GM12878 (cell line): ENCODE results near the gene MGAT1. TPM values are rescaled to one million over a fixed set of nuclear protein-coding genes. Genes with fewer than 3 reads are reported as not detected.

Experiments used
- ATAC-seq: fragments of 200-7000 bp; cut with Tn5 transposase; 3 replicates; pipeline ENCODE4 v1.9.1; 2020; ENCODE audit warnings: mild to moderate bottlenecking, moderate library complexity
- BruUV-seq: library from RNA; stranded (reverse); fragments of 400-500 nt; replicated peaks from 2 replicates; lab custom pipeline; 2021; lab: Mats Ljungman, UMichigan
- CTCF ChIA-PET: fragments of 300-600 bp; sonication (Branson Sonifier 250); formaldehyde crosslinking; extraction: SDS; loops from one replicate; lab custom pipeline; 2021; ENCODE audit warnings: inconsistent platforms; lab: Yijun Ruan, JAX
- POLR2A ChIA-PET: fragments of 350-600 bp; formaldehyde crosslinking; extraction: SDS; loops from one replicate; lab custom pipeline; 2021; ENCODE audit warnings: inconsistent platforms; lab: Charles Lee
- RAD21 ChIA-PET: fragments of 300-600 bp; sonication (Branson Sonifier 250); formaldehyde crosslinking; loops from one replicate; lab custom pipeline; 2023; ENCODE audit warnings: antibody characterized with exemption; ENCODE audit not compliant: unreplicated experiment; lab: Charles Lee
- SMC1A ChIA-PET: fragments of 300-600 bp; sonication (Branson Sonifier 250); formaldehyde crosslinking; loops from one replicate; lab custom pipeline; 2023; ENCODE audit not compliant: unreplicated experiment, uncharacterized antibody; lab: Charles Lee
- DNase-seq: peaks from one replicate; pipeline ENCODE4 v3.0.0-alpha.2; 2011; ENCODE audit warnings: low read depth, low spot score
- FAIRE-seq: peaks from 3 replicates; lab custom pipeline; 2011; peaks lifted over from hg19 to GRCh38; lab: Jason Lieb, UNC
- H2AFZ ChIP-seq: 2 replicates; pipeline ENCODE4 v1.6.0; 2011; ENCODE audit warnings: low read depth, low read length, control low read depth; ENCODE audit not compliant: control insufficient read depth
- H3K27ac ChIP-seq: 2 replicates; pipeline ENCODE4 v1.5.1; 2011; ENCODE audit warnings: control low read depth; ENCODE audit not compliant: control insufficient read depth, insufficient read depth
- H3K27me3 ChIP-seq, 2 experiments: replicated peaks in 1 of 2; 2 replicates each; pipeline versions ENCODE4 v1.6.0 to v1.6.1; 2011; ENCODE audit warnings: low read length in 1 of 2; ENCODE audit not compliant: control insufficient read depth in 2 of 2, insufficient read depth in 2 of 2
- H3K36me3 ChIP-seq, 2 experiments: 2 replicates each; pipeline ENCODE4 v1.5.1; 2011; ENCODE audit warnings: low read length in 1 of 2; ENCODE audit not compliant: control insufficient read depth in 2 of 2, insufficient read depth in 2 of 2
- H3K4me1 ChIP-seq: 2 replicates; pipeline ENCODE4 v1.6.1; 2011; ENCODE audit warnings: mild to moderate bottlenecking, low read length, moderate library complexity, mixed read lengths; ENCODE audit not compliant: control insufficient read depth, insufficient read depth
- H3K4me2 ChIP-seq: 2 replicates; pipeline ENCODE4 v1.6.0; 2011; ENCODE audit warnings: control low read depth; ENCODE audit not compliant: control insufficient read depth, insufficient read depth
- H3K4me3 ChIP-seq: fragments of 200-600 bp; sonication (generic); 2 replicates; pipeline ENCODE4 v1.5.1; 2016
- H3K79me2 ChIP-seq: 2 replicates; pipeline ENCODE4 v1.6.0; 2011; ENCODE audit warnings: low read length; ENCODE audit not compliant: control insufficient read depth, insufficient read depth
- H3K9ac ChIP-seq: 2 replicates; pipeline ENCODE4 v1.8.0; 2011; ENCODE audit warnings: low read length, control low read depth, mixed read lengths; ENCODE audit not compliant: control insufficient read depth, insufficient read depth
- H3K9me3 ChIP-seq: replicated peaks from 3 replicates; pipeline ENCODE4 v1.5.1; 2011; ENCODE audit warnings: mild to moderate bottlenecking, low read length; ENCODE audit not compliant: control insufficient read depth, insufficient read depth
- H4K20me1 ChIP-seq: 2 replicates; pipeline ENCODE4 v1.6.0; 2011; ENCODE audit not compliant: control insufficient read depth, insufficient read depth
- CREM ChIP-seq: IDR thresholded peaks from 2 replicates; pipeline ENCODE4 v1.6.1; 2014; ENCODE audit warnings: antibody characterized with exemption, low read depth
- DPF2 ChIP-seq: fragments of 450-650 bp; IDR thresholded peaks from 2 replicates; pipeline ENCODE4 v1.6.1; 2017; ENCODE audit warnings: mild to moderate bottlenecking
- E4F1 ChIP-seq: fragments of 450-650 bp; IDR thresholded peaks from 2 replicates; pipeline ENCODE4 v1.6.1; 2018; ENCODE audit warnings: borderline replicate concordance, mild to moderate bottlenecking; ENCODE audit not compliant: partially characterized antibody
- FOXM1 ChIP-seq: IDR thresholded peaks from 2 replicates; pipeline ENCODE4 v1.6.1; 2012; ENCODE audit warnings: low read depth, mild to moderate bottlenecking, inconsistent platforms, low read length, moderate library complexity
- GABPA ChIP-seq: IDR thresholded peaks from 2 replicates; pipeline ENCODE4 v1.6.1; 2014; ENCODE audit warnings: antibody characterized with exemption, low read depth, mild to moderate bottlenecking, inconsistent platforms
- MYB ChIP-seq: fragments of 150-350 bp; IDR thresholded peaks from 2 replicates; pipeline ENCODE4 v1.6.1; 2014; ENCODE audit warnings: mild to moderate bottlenecking, low read depth, low read length, borderline replicate concordance
- PBX3 ChIP-seq: IDR thresholded peaks from 2 replicates; pipeline ENCODE4 v1.6.1; 2011; ENCODE audit warnings: mild to moderate bottlenecking, low read depth, low read length, moderate library complexity; ENCODE audit not compliant: insufficient replicate concordance
- PKNOX1 ChIP-seq: fragments of 450-650 bp; IDR thresholded peaks from 2 replicates; pipeline ENCODE4 v1.6.1; 2016; ENCODE audit warnings: mild to moderate bottlenecking
- POLR2A ChIP-seq: IDR thresholded peaks from 2 replicates; pipeline ENCODE4 v1.6.1; 2011; ENCODE audit warnings: low read depth, mild to moderate bottlenecking, low read length
- REST ChIP-seq: IDR thresholded peaks from 2 replicates; pipeline ENCODE4 v1.6.1; 2012; ENCODE audit warnings: mild to moderate bottlenecking, low read depth, low read length
- SMARCA5 ChIP-seq: fragments of 450-650 bp; IDR thresholded peaks from 2 replicates; pipeline ENCODE4 v1.6.1; 2017; ENCODE audit warnings: mild to moderate bottlenecking
- WGBS: methylation state at CpG from one replicate; pipeline ENCODE4 v1.1.6; 2016; ENCODE audit warnings: low lambda C conversion rate; ENCODE audit not compliant: insufficient replicate concordance, insufficient coverage; ENCODE audit errors: missing lambda C conversion rate; 5-methylcytosine and 5-hydroxymethylcytosine counted together
- in situ Hi-C: fragments of 300-500 bp; cut with MboI; formaldehyde crosslinking; loops from 9 replicates; pipeline ENCODE4 v1.14.3; 2018; ENCODE audit warnings: mixed read lengths
- intact Hi-C: fragments of 100-400 bp; cut with micrococcal nuclease; formaldehyde crosslinking; loops from one replicate; pipeline ENCODE4 v1.14.2; 2022; ENCODE audit not compliant: unreplicated experiment
- polyA plus RNA-seq, 11 experiments: library from polyadenylated mRNA; depleted of rRNA in 4 of 11; unstranded in 6 of 11; stranded (reverse) in 5 of 11; fragments of >200 nt; fragmentation: Nextera tagmentation in 4 of 11; fragmentation: Illumina TruSeq in 1 of 11; extraction: Ambion mirVana in 4 of 11; extraction: Trizol in 1 of 11; gene quantifications; 1 replicate in 1 of 11; 2 replicates in 10 of 11; pipeline versions ENCODE4 v1.2.1 to v1.2.3, GENCODE V29; 2011 to 2016; ENCODE audit warnings: inconsistent platforms in 2 of 11, missing spikeins in 2 of 11, low read depth in 1 of 11
- total RNA-seq, 4 experiments: library from RNA; depleted of rRNA in 3 of 4; stranded (reverse); fragments of >200 nt in 3 of 4; fragmentation: Illumina TruSeq in 1 of 4; extraction: Trizol in 1 of 4; gene quantifications; 2 replicates each; pipeline versions ENCODE4 v1.2.1 to v1.2.3, GENCODE V29; 2013 to 2021

Gene MGAT1
- total and polyA plus RNA-seq, 10 of the 15 experiments (the other 5 are each of a cell fraction or from before 2014, with no cell fraction given): 3.1 to 88.4 (median 62.7) TPM

- TF ChIP-seq GABPA: 0 out of 2 replicates have a peak, but pooled peaks have one; percentile 41
- peak; percentile 72 for TF ChIP-seq POLR2A
- no peak for TF ChIP-seq E4F1
These were observed 30.0 kb upstream of the MGAT1 start (continued) for GRCh38 chr5:180832638-180833068.

GRCh38 chr5:180831139-180832093 is 28.8 kb upstream of the MGAT1 start:
- peaks cover 45% of the 10 kb centered on the region for H3K79me2 ChIP-seq
- TF ChIP-seq CREM (no peak), FOXM1 (no peak), SMARCA5 (no peak), MYB (no peak), PBX3 (no peak), PKNOX1 (no peak), REST (no peak), DPF2 (peak; percentile 75)

More at GRCh38 chr5:180831139-180832093, 28.8 kb upstream of the MGAT1 start:
- H3K9ac ChIP-seq: peak overlapping the region; percentile 99
- ATAC-seq (peak; percentile 90), FAIRE-seq (no peak), DNase-seq (no peak)
- peaks cover 1 to 10% of the 10 kb centered on the region in 2 experiments; a peak in 2 of 4 replicates for H3K36me3 ChIP-seq
- no peaks in the 10 kb centered on the region for H3K27me3 ChIP-seq
- ChIA-PET RAD21 (interaction anchor here (0.5 to 5.6 kb wide), 11 partner anchors 10 to 360 kb away, joined by 3 to 70 read pairs (median 5); partner anchors contain the start of genes MGAT1 and ZFP62), SMC1A (interaction anchor here (0.6 to 4.3 kb wide), 15 partner anchors 10 to 337 kb away, joined by 3 to 28 read pairs (median 6); partner anchors contain the start of genes MGAT1 and ZFP62), CTCF (interaction anchor here (0.6 to 4.2 kb wide), 12 partner anchors 10 to 685 kb away, joined by 3 to 16 read pairs (median 5); no protein-coding TSS in a partner anchor), POLR2A (interaction anchor here (0.8 to 5.6 kb wide), 12 partner anchors 10 to 45 kb away, joined by 3 to 41 read pairs (median 15); partner anchors contain the start of genes MGAT1 and ZFP62)
- H3K9me3 ChIP-seq: no peaks in the 10 kb centered on the region; the same call in 1 of the 3 replicates
- no peaks in the 10 kb centered on the region; the same call in 1 of the 2 replicates for H4K20me1 ChIP-seq
- H3K4me2 ChIP-seq: peak overlapping the region; percentile 65
- BruUV-seq: TSS peak; percentile 80
- WGBS: 2% methylated on average over 54 of the region's 80 CpGs
- H3K4me1 ChIP-seq: peaks cover 12% of the 10 kb centered on the region; the same call in 1 of the 2 replicates
- peak overlapping the region; percentile 45 for H2AFZ ChIP-seq
- peak overlapping the region; percentile 89 for H3K4me3 ChIP-seq
- H3K27ac ChIP-seq: peak overlapping the region; percentile 96
- in situ Hi-C loops (no loop called here), intact Hi-C loops (loop anchor here (1.0 to 2.0 kb wide), 2 partner anchors 21 to 29 kb away; no protein-coding TSS in a partner anchor)
